Breast epithelium (tissue), 3 donors: Measurements from ENCODE around the gene APBB2.

Experiments
- CTCF ChIP-seq, 3 donors: fragments of 450-650 bp; IDR thresholded peaks; one replicate each; pipeline ENCODE4 v1.5.1; 2016 to 2017; ENCODE audit warnings: antibody characterized with exemption in 3 of 3, mild to moderate bottlenecking in 3 of 3, moderate library complexity in 3 of 3
- POLR2A ChIP-seq: fragments of 450-650 bp; IDR thresholded peaks from one replicate; pipeline ENCODE4 v1.6.1; 2016; ENCODE audit warnings: antibody characterized with exemption, mild to moderate bottlenecking, moderate library complexity
- POLR2AphosphoS5 ChIP-seq, 3 donors: sonication (generic); formaldehyde crosslinking; IDR thresholded peaks; one replicate each; pipeline ENCODE4 v1.6.1; 2017; ENCODE audit warnings: antibody characterized with exemption in 3 of 3

- TF ChIP-seq CTCF (IDR thresholded peaks at IDR 0.05): no peak
- TF ChIP-seq POLR2A: no peak
- no peak for TF ChIP-seq POLR2AphosphoS5 (IDR thresholded peaks at IDR 0.05)
These were observed 59.5 kb downstream of the APBB2 start for GRCh38 chr4:41154814-41155177.
